Hematopoietic multipotent progenitor cell (in vitro differentiated cells): Measurements from ENCODE around the gene S100A2. TPM values are rescaled to one million over a fixed set of nuclear protein-coding genes. Genes with fewer than 3 reads are reported as not detected.
"Not testable (repeated sequence)": the region's sequence is repeated elsewhere in the genome, so short reads cannot be mapped to it uniquely, and the experiment has no call there.

Experiments
- DNase-seq, 3 donors: peaks; one replicate each; pipeline ENCODE4 v3.0.0-alpha.2; 2011 to 2015; ENCODE audit warnings: low read depth in 2 of 3, low spot score in 2 of 3
- total RNA-seq: library from RNA; depleted of rRNA; stranded (reverse); fragments of >200 nt; gene quantifications from one replicate; pipeline ENCODE4 v1.2.3, GENCODE V29; 2012

S100A2 gene
- total RNA-seq, 1 donor: 0.27 TPM

- DNase-seq: no peak
Measured at GRCh38 chr1:153534226-153534924, 31.3 kb downstream of the S100A2 start.

GRCh38 chr1:153533689-153534201, 31.9 kb downstream of the S100A2 start:
- DNase-seq: no peak

GRCh38 chr1:153532769-153533599, 32.7 kb downstream of the S100A2 start:
- DNase-seq: peak; percentile 59 to 87 (median 82)

GRCh38 chr1:153532181-153532580, 33.5 kb downstream of the S100A2 start:
- no peak for DNase-seq

- no peak for DNase-seq
Measured at GRCh38 chr1:153531638-153532037, 34.0 kb downstream of the S100A2 start.

GRCh38 chr1:153527683-153528040, 38.0 kb downstream of the S100A2 start:
- DNase-seq: no peak

- no peak for DNase-seq
Measured at GRCh38 chr1:153527023-153527682, 38.5 kb downstream of the S100A2 start.

GRCh38 chr1:153526132-153526543, 39.5 kb downstream of the S100A2 start:
- no peak for DNase-seq

GRCh38 chr1:153525088-153525728, 40.4 kb downstream of the S100A2 start:
- DNase-seq: no peak

- DNase-seq: not testable (repeated sequence)
Measured at GRCh38 chr1:153522353-153523048, 43.1 kb downstream of the S100A2 start.

- DNase-seq: not testable (repeated sequence)
Measured at GRCh38 chr1:153521808-153522207, 43.8 kb downstream of the S100A2 start.

GRCh38 chr1:153520818-153521476, 44.7 kb downstream of the S100A2 start:
- DNase-seq: no peak

- not testable (repeated sequence) for DNase-seq
Measured at GRCh38 chr1:153520137-153520691, 45.4 kb downstream of the S100A2 start.

- no peak for DNase-seq
Measured at GRCh38 chr1:153519242-153519641, 46.4 kb downstream of the S100A2 start.

GRCh38 chr1:153515504-153516394, 49.9 kb downstream of the S100A2 start:
- no peak for DNase-seq

GRCh38 chr1:153513666-153514065, 52.0 kb downstream of the S100A2 start:
- DNase-seq: no peak

GRCh38 chr1:153513023-153513422, 52.6 kb downstream of the S100A2 start:
- DNase-seq: no peak
